ENCODE measurements around the gene ITPK1.

ITPK1 gene

DNA sequence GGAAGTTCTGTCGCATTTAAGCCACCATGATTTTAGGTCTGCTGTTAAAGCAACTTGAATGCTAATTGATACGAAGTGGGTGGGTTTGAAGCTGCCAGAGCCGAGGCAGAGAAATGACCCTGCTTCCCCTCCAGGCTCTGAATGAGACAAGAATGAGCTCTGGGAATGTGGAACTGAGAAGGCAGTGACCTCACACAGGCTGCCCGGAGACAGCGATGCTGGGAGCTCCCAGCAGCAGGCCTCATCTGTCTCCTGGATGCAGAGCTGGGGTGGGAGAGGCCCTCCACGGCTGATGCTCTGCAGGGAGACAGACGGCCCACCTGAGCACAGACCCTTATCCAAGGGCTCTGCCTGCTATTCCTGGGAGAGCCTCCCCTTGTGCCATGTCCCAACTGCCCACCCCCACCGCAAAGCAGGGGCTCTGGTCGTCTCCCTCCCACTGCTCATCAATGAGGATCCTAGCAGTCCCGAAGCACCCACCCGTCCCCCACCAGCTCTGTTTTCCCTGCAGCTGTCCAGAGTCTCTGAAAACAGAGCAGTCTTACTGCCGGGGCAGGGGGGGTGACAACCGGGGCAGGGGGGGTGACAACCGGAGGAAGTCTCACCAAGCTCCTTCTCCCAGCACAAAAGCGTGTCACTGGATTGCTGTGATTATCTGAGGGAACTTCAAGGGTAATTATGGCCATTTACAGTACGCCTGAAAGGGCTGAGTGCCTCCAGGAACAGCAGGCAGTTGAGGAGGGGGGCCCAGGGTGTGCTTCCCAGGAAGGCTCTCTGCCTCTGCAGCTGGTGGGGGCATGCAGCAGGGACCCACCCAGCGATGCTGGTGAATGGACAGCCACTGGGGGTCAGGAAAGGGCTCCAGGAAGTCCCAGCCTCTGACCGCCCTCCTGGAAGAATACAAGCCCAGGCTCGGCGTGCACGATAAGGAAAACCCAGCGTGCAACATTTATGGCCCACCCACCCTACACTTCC is 125.0 kb downstream of the ITPK1 start:
- no peak for DNase-seq (ENCODE audit: low read depth)

- no peak for DNase-seq (ENCODE audit: low read depth)
Observed at GRCh38 chr14:92988786-92989755, 126.7 kb downstream of the ITPK1 start.

DNA sequence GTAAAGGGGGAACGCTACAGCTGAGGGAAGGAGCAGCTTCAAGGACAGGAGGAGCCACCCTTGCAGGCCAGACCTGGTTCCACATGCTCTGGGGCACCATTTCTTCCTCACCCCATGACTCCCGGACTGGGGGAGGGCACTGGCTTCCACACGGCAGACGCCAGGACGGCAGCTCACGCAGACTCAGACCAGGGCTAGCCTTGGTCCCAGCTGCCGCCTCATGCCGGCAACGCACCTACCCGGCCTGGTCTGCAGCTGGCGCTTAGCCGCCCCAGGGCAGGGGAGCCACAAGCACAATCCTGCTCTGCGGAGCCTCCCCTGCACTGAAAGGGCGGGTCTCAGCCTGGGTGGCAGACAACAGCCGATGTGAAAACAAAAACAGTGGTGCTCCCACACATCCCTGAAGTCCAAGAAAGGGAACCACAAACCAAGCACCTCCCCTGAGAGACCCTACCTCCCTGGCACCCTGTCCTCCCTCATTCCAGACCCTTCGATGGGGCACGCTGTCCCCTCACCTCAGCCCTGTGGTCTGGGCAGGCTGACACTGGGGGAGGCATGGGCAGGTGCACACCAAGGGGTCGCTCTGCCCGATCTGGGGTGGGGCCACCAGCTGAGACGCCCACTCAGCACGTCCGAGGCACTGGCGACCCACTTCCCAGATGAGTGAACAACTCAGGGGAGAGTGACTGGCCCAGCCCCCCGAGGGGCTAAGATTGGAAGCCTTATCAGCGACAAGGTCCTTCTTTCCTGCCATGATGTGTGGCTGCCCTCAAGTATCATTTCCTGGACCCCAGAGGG is 127.8 kb downstream of the ITPK1 start:
- no peak for DNase-seq (ENCODE audit: low read depth)

DNA sequence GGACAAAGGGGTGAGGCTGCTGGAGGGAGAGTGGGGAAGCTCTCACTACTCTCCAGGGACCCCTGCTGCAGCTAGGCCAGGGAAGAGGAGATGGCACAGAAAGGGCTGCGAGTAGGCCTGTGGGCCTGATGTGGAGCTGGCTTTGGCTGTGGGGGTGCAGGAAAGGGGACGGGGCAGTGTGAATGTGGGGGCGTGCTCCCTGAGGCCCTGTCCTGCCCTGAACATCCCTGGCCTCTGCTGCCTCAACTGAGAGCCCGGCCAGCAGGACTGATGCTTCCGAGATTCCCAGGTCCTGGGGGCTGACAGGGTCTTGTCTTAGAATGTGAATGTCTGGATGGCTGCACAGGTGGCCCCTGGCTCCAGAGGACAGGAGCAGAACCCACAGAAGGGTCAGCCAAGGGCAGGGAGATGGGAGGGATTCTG is 128.6 kb downstream of the ITPK1 start:
- DNase-seq (ENCODE audit: low read depth): no peak

DNA sequence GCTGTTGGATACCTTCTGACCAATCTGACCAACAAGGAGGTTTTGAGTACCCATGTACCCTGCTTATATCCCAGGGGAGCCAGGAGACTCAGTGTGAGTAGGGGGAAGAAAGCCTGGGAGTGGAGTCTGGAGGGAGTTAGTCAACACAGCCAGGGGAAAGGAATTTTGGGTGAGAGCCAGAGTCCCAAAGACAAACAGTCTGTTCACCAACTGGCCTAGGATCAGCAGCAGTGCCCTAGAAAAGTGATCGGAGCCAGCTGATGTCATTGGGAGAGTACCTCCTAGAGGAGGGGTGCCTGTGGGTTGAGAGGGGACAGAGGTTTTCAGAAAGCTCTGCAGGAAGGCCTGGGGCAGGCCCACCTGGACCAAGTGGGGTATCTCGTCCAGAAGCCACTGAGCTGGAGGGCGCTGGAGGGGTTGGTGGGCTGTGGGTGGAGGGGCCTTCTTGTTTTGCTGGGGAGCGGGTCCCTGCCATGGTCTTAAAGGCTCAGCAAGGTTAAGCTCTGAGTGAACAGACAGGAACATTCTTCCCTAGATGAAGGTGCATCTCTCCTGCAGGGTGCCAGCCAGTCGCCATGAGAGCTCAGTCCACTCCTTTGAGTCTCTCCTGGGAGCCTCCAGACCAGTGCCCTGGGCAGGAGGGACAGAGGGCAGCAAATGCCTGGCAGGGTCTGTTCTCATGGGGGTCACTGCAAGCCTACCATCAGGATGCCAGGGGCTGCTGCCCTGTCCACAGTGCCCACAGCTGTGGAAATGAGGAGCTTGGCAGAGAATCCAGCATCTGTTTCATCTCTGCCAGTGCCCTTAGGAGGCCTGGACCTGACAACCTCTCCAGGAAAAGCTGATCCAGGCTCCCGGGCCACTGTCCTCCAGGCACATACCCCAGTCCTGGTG is 129.2 kb downstream of the ITPK1 start:
- no peak for DNase-seq (ENCODE audit: low read depth)

- no peak for DNase-seq (ENCODE audit: low read depth)
Observed at GRCh38 chr14:92985521-92985920, 130.2 kb downstream of the ITPK1 start.

DNA sequence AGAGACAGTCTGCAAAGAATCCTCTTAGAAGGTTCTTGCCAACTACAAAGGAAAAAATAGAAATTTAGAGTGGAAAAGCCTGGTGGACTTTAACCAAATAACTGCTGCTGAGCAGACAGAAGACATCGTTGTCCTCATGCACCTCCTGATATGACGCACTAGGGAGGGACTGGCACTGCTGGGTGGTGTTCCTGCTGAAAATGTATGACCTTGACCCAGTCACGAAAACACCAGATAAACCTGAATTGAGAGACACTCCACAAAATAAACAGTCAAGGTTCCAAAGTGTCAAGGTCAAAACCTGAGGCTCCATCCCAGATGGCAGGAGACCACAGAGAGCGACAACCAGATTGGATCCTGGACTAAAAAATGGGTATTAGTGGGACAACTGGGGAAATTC is 130.8 kb downstream of the ITPK1 start:
- no peak for DNase-seq (ENCODE audit: low read depth)

- no peak for DNase-seq (ENCODE audit: low read depth)
Observed at GRCh38 chr14:92984082-92984788, 131.5 kb downstream of the ITPK1 start.

DNA sequence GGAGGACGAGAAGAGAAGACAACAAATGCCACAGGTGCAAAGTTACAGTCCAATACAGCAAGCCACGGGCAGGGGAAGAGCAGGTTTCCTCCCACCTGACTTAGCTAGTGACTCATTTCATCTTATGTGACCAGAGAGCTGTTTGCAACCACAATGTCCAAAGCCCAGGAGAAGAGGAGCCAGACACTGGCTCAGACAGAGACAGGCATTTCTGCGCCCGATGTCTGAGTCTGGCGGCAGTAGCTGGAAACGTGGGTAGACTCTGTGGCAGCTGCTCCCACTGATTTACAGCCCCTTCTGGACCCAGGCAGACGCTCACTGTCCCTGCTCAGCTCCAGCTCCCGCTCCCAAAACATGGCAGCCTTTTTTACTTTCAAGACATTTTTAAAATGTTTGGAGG is 132.8 kb downstream of the ITPK1 start:
- DNase-seq (ENCODE audit: low read depth): no peak

- DNase-seq (ENCODE audit: low read depth): no peak
Observed at GRCh38 chr14:92981726-92982125, 134.0 kb downstream of the ITPK1 start.

DNA sequence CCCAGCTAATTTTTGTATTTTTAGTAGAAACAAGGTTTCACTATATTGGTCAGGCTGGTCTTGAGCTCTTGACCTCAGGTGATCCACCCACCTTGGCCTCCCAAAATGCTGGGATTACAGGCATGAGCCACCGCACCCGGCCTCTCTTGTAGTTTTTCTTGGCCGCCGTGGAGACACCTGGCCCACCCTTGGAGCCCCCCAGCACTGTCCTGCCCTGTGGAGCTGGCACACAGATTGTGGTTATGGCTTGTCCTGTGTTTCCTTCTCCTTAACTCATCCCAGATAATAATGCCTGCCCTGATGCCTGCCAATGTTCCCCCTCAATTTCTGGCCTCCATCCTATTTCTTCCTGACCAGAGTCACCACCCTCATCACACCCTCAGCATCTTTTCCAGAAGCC is 134.9 kb downstream of the ITPK1 start:
- no peak for DNase-seq (ENCODE audit: low read depth)

- DNase-seq (ENCODE audit: low read depth): no peak
Observed at GRCh38 chr14:92978229-92979021, 137.3 kb downstream of the ITPK1 start.

DNA sequence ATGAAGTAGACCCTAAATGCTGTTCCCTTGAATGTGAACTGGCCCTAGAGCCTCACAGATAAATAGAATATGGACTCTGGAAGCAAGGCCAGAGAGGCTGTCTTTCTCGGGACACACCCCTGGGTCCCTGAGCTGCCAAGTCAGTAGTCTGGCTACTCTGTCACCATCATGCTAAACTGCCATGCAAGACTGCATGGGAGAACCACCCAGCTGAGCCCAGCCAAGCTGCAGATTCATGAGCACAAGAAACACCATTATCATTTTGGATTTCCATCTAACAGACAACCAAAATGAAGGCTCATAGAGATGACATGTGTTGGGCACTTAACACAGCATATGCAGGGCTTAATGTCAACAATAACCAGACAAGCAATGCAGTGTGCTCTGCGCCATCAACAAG is 139.5 kb downstream of the ITPK1 start:
- no peak for DNase-seq (ENCODE audit: low read depth)

- DNase-seq (ENCODE audit: low read depth): no peak
Observed at GRCh38 chr14:92974541-92975345, 141.0 kb downstream of the ITPK1 start.

GRCh38 chr14:92973798-92974372 is 141.8 kb downstream of the ITPK1 start:
- no peak for DNase-seq (ENCODE audit: low read depth)

- no peak for DNase-seq (ENCODE audit: low read depth)
Observed at GRCh38 chr14:92973261-92973797, 142.4 kb downstream of the ITPK1 start.

GRCh38 chr14:92971601-92972180 is 144.0 kb downstream of the ITPK1 start:
- DNase-seq (ENCODE audit: low read depth): no peak
